GM12873 (cell line): ENCODE results near the gene NOL4L.

Source experiments
- CTCF ChIP-seq: IDR thresholded peaks from 2 replicates; pipeline ENCODE4 v1.5.1; 2012; ENCODE audit warnings: low read depth, mild to moderate bottlenecking, moderate library complexity, low read length, control low read depth; ENCODE audit not compliant: insufficient read depth; ENCODE audit errors: missing control alignments

Gene NOL4L

GRCh38 chr20:32612351-32613191, 27.4 kb upstream of the NOL4L start:
- no peak for TF ChIP-seq CTCF

- no peak for TF ChIP-seq CTCF
Measured at GRCh38 chr20:32611868-32612267, 26.7 kb upstream of the NOL4L start.

- TF ChIP-seq CTCF = no peak
Measured at GRCh38 chr20:32611286-32611685, 26.2 kb upstream of the NOL4L start.

GRCh38 chr20:32610472-32611218, 25.5 kb upstream of the NOL4L start:
- TF ChIP-seq CTCF = no peak

GRCh38 chr20:32609993-32610392, 24.9 kb upstream of the NOL4L start:
- TF ChIP-seq CTCF = no peak

- TF ChIP-seq CTCF = no peak
Measured at GRCh38 chr20:32609111-32609773, 24.1 kb upstream of the NOL4L start.

- no peak for TF ChIP-seq CTCF
Measured at GRCh38 chr20:32608664-32609015, 23.5 kb upstream of the NOL4L start.
